NK-92 treated with Interleukin-12 subunit alpha and Interleukin-12 subunit beta, amount 100 ng/mL, for 24 hours (cell line): ENCODE data around the gene NAGLU.
"Not testable (repeated sequence)": the region's sequence is repeated elsewhere in the genome, so short reads cannot be mapped to it uniquely, and the experiment has no call there.

Source experiments
- DNase-seq: peaks from one replicate; lab custom pipeline; 2025; lab: John Stamatoyannopoulos, UW

The NAGLU gene

GRCh38 chr17:42521666-42522262, 14.3 kb upstream of the NAGLU start:
- DNase-seq: no peak

DNA sequence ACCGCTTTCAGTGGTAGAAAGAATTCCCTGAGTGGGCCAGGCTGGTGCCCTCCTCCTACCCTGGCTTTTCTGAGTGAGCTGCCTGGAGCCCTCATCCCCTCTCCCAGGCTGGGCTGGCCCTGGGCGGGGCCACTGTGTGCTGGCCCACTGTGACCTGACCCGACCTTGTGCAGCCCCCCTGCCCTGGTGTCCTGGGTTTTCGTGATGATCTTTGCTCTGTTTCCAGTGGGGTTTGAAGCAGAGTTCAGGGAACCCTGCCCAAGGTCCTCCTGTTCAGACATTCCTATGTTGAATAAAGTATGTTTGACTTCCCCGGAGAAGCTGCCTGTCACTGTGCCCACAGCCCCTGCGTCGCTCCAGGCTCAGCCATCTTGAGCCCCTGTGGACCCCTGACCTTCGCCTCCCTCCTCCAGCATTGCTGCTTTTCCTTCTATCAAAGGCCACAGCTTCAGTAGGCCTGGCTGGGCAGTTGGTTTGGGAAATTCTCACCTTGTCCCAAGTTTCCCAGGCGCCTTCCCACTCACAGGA, 13.7 kb upstream of the NAGLU start:
- no peak for DNase-seq

DNA sequence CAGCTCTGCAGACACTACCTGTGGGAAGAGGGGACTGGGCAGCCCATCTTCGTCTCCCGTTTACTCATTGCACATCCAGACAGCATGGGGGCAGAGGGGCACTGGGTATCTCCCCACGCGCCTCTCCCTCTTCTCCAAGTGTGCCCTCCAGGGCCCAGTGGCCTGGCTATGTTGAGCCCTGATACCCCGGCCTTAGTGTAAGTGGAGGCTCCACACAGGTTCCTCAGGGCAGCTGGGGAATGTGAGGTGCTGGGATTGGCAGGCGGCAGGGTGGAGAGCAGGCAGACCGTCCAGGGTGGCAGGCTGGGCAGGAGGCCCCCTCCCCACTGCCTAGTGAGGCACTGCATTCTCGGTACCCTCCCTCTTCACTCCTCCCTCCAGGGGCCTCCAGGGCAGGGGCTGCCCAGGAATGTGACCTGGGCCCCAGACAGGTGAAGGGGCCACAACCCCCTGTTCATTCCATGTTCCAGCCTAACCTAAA, 13.2 kb upstream of the NAGLU start:
- no peak for DNase-seq

- no peak for DNase-seq
These were observed 10.8 kb upstream of the NAGLU start for GRCh38 chr17:42525221-42525620.

- DNase-seq: no peak
These were observed 10.0 kb upstream of the NAGLU start for GRCh38 chr17:42526031-42526444.

DNA sequence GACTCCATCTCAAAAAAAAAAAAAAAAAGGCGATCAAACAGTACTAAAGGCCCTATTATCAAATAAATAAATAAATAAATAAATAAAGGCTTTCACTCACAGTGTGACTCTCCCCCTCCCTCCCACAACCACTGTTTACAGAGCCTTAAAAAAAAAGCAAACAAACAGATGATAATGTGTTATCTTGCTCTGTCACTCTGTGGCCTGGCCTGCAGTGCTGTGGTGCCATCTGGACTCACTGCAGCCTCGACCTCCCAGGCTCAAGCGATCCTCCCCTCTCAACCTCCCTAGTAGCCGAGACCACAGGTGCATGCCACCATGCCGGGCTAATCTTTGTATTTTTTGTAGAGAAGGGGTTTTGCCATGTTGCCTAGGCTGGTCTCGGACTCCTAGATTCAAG, 8.1 kb upstream of the NAGLU start:
- no peak for DNase-seq

GRCh38 chr17:42529061-42529460, 7.0 kb upstream of the NAGLU start:
- no peak for DNase-seq

GRCh38 chr17:42530952-42531454, 5.0 kb upstream of the NAGLU start:
- DNase-seq: no peak

- DNase-seq: peak; percentile 36
These were observed 4.3 kb upstream of the NAGLU start for GRCh38 chr17:42531455-42532354.

DNA sequence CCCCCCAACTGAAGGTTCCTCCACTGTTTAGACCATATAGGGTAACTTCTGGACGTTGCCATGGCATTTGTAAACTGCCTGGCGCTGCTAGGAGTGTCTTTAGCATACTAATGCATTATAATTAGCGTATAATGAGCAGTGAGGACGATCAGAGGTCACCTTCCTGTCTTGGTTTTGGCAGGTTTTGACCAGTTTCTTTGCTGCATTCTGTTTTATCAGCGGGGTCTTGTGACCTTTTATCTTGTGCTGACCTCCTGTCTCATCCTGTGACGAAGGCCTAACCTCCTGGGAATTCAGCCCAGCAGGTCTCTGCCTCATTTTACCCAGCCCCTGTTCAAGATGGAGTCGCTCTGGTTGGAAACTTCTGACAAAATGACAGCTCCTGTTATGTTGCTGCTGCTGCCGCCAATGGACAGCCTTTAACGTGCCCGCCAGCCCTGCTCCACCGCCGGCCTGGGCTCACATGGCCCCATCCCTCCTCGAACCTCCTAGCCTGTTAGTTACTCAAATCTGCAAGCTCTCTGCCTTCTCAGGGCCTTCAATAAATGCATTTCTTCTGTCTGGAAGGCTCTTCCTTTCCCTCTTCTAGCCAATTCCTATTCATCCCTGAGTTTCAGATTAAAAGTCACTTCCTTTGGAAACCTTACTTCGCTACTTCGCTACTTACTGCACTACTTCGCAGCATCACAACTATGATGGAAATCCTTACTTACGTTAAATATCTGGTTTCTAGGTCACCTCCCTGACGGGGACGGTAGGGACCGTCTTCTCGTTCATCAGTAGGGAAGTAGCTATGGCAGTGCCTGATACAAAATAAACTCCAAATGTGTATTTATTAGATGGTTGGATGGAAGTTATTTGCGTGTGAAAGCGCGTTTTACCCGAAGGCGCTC, 640 bp upstream of the NAGLU start:
- DNase-seq: no peak

DNA sequence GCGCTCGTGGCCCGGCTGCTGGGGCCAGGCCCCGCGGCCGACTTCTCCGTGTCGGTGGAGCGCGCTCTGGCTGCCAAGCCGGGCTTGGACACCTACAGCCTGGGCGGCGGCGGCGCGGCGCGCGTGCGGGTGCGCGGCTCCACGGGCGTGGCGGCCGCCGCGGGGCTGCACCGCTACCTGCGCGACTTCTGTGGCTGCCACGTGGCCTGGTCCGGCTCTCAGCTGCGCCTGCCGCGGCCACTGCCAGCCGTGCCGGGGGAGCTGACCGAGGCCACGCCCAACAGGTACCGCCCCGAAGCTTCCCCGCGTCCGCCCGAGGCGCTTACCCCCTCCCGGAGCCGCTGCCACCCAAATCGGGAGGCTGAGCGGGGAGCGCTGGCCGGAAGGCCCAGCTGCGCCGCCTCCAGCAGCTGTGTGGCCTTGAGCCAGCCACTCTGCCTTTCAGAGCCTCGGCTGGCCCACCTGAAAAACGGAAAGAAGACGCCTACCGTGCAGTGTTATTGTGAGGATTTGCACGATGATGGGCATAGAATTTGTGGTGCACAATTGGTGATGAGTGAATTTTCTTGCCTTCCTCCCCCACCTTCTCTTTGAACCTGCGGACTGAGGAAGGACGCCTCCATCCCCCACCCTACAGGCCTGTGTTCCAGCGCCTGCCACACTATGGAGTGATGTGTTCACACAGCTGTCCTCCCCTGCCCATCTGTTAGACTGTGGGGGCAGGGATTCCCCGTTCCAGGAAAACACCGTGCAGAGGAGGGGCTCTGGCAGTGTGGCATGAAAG, 523 bp downstream of the NAGLU start:
- peak; percentile 79 for DNase-seq

DNA sequence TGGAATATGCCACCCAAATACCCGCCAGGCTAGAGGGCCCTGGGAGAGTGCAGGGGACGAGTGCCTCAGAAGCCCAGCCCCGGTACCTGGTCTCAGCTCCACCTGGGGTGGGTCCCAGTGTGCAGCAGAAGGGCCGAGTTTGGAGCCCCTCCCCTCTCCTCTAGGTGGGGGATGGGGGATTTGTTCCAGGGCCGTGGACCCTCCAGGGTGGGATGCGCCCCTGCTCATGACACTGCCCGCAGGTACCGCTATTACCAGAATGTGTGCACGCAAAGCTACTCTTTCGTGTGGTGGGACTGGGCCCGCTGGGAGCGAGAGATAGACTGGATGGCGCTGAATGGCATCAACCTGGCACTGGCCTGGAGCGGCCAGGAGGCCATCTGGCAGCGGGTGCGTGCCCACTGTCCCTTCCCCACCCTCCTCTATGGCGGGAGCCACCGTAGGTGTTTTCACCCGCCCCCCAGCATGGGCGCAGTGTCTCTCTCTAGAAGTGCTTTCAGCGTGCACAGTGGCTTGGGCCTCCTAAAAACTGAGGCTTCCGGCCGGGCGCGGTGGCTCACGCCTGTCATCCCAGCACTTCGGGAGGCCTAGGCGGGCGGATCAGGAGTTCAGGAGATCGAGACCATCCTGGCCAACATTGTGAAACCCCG, 1.2 kb downstream of the NAGLU start:
- DNase-seq: no peak

GRCh38 chr17:42537826-42538451, 1.9 kb downstream of the NAGLU start:
- no peak for DNase-seq

DNA sequence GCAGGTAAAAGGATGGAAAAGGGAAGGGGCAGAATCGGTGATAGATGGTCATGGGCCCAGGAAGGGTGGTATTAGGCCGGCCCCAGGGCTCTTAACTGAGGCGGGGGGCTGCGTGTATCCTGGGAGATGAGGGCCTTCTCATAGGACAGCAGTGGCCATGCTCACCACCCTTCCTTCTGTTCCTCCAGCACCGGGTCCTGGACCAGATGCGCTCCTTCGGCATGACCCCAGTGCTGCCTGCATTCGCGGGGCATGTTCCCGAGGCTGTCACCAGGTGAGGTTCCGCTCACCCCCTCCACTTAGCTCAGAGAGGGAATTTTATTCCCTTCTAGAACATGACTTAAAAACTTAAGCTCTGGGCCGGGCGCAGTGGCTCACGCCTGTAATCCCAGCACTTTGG, 2.4 kb downstream of the NAGLU start:
- no peak for DNase-seq

- not testable (repeated sequence) for DNase-seq
These were observed 4.5 kb downstream of the NAGLU start for GRCh38 chr17:42540558-42540957.

- DNase-seq: no peak
These were observed 5.2 kb downstream of the NAGLU start for GRCh38 chr17:42541041-42541833.

DNA sequence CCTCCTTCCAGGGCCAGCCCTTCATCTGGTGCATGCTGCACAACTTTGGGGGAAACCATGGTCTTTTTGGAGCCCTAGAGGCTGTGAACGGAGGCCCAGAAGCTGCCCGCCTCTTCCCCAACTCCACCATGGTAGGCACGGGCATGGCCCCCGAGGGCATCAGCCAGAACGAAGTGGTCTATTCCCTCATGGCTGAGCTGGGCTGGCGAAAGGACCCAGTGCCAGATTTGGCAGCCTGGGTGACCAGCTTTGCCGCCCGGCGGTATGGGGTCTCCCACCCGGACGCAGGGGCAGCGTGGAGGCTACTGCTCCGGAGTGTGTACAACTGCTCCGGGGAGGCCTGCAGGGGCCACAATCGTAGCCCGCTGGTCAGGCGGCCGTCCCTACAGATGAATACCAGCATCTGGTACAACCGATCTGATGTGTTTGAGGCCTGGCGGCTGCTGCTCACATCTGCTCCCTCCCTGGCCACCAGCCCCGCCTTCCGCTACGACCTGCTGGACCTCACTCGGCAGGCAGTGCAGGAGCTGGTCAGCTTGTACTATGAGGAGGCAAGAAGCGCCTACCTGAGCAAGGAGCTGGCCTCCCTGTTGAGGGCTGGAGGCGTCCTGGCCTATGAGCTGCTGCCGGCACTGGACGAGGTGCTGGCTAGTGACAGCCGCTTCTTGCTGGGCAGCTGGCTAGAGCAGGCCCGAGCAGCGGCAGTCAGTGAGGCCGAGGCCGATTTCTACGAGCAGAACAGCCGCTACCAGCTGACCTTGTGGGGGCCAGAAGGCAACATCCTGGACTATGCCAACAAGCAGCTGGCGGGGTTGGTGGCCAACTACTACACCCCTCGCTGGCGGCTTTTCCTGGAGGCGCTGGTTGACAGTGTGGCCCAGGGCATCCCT, 7.4 kb downstream of the NAGLU start:
- DNase-seq: no peak

GRCh38 chr17:42544874-42545283, 8.8 kb downstream of the NAGLU start:
- DNase-seq: no peak
